Lower leg skin (tissue), 3 donors: ENCODE measurements around the gene CNTFR.

Source experiments
- POLR2A ChIP-seq, 2 donors: fragments of 450-650 bp; IDR thresholded peaks; one replicate each; pipeline ENCODE4 v1.6.1; 2016 to 2017; ENCODE audit warnings: antibody characterized with exemption in 2 of 2, mild to moderate bottlenecking in 1 of 2, moderate library complexity in 1 of 2
- TF ChIP-seq, protein P1 (sequence below), 3 donors: fragments of 450-650 bp; IDR thresholded peaks; one replicate each; pipeline ENCODE4 v1.5.1; 2016; ENCODE audit warnings: antibody characterized with exemption in 3 of 3, mild to moderate bottlenecking in 3 of 3, moderate library complexity in 2 of 3

GRCh38 chr9:34572092-34572491 is 17.4 kb downstream of the CNTFR start:
- TF ChIP-seq, protein P1, sequence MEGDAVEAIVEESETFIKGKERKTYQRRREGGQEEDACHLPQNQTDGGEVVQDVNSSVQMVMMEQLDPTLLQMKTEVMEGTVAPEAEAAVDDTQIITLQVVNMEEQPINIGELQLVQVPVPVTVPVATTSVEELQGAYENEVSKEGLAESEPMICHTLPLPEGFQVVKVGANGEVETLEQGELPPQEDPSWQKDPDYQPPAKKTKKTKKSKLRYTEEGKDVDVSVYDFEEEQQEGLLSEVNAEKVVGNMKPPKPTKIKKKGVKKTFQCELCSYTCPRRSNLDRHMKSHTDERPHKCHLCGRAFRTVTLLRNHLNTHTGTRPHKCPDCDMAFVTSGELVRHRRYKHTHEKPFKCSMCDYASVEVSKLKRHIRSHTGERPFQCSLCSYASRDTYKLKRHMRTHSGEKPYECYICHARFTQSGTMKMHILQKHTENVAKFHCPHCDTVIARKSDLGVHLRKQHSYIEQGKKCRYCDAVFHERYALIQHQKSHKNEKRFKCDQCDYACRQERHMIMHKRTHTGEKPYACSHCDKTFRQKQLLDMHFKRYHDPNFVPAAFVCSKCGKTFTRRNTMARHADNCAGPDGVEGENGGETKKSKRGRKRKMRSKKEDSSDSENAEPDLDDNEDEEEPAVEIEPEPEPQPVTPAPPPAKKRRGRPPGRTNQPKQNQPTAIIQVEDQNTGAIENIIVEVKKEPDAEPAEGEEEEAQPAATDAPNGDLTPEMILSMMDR (IDR thresholded peaks at IDR 0.05) = no peak
- no peak for TF ChIP-seq POLR2A (IDR thresholded peaks at IDR 0.05)
